Neural cell (in vitro differentiated cells): ENCODE data around the gene DPEP1.

Experiments used
- EZH2 ChIP-seq: fragments of 200-600, 300-800 bp; shearing (Covaris generic), sonication (generic); IDR thresholded peaks from 2 replicates; pipeline ENCODE4 v1.6.1; 2014; ENCODE audit warnings: antibody characterized with exemption, low read length, borderline replicate concordance, mild to moderate bottlenecking; ENCODE audit not compliant: insufficient read depth, poor library complexity, severe bottlenecking
- POLR2AphosphoS5 ChIP-seq: IDR thresholded peaks from 2 replicates; pipeline ENCODE4 v1.6.1; 2012
- RAD21 ChIP-seq: fragments of 450-650 bp; conservative IDR thresholded peaks from 2 replicates; pipeline ENCODE4 v1.6.1; 2014; ENCODE audit warnings: antibody characterized with exemption, mild to moderate bottlenecking, moderate library complexity
- TAF1 ChIP-seq: IDR thresholded peaks from 2 replicates; pipeline ENCODE4 v1.6.1; 2012; ENCODE audit warnings: low read depth
- TF ChIP-seq, protein P1 (sequence below): fragments of 450-650 bp; IDR thresholded peaks from 2 replicates; pipeline ENCODE4 v1.5.1; 2014; ENCODE audit warnings: antibody characterized with exemption, mild to moderate bottlenecking, moderate library complexity; ENCODE audit not compliant: poor library complexity, severe bottlenecking
- TF ChIP-seq, protein P2 (sequence below): IDR thresholded peaks from 2 replicates; pipeline ENCODE4 v1.6.1; 2012; ENCODE audit warnings: borderline replicate concordance

DNA sequence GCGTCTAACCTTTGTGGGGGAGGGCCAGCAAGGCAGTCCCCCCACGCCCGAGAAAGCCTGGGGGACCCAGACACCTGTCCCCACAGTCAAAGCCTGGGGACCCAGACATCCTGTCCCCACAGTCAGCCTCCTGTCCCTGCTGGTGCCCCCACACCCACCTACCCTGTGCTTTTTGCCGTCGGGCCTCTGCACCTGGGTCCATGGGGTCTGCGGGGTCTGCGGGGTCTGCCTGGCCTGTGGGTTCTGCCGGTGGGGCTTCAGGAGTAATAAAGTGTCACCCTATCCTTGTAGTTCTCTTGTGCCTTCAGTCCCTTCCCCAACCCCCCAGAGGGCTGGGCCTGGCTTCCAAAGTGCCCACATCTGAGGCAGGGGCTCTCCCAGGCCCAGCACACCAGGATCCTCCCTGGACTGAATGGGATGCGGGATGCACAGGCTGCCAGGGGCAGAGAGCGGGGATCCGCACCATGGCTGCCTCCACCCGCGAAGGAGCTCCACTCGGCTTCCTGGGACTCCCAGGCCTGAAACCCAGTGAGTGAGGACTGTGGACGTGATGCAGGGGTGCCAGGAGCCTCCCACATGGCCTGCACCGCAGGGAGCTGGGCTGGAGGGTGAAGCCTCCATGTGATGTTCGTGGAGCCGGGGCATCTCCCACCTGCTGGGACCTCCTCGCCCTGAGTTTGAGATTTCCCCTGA lies 16.3 kb upstream of the DPEP1 start:
- TF ChIP-seq, protein P1, sequence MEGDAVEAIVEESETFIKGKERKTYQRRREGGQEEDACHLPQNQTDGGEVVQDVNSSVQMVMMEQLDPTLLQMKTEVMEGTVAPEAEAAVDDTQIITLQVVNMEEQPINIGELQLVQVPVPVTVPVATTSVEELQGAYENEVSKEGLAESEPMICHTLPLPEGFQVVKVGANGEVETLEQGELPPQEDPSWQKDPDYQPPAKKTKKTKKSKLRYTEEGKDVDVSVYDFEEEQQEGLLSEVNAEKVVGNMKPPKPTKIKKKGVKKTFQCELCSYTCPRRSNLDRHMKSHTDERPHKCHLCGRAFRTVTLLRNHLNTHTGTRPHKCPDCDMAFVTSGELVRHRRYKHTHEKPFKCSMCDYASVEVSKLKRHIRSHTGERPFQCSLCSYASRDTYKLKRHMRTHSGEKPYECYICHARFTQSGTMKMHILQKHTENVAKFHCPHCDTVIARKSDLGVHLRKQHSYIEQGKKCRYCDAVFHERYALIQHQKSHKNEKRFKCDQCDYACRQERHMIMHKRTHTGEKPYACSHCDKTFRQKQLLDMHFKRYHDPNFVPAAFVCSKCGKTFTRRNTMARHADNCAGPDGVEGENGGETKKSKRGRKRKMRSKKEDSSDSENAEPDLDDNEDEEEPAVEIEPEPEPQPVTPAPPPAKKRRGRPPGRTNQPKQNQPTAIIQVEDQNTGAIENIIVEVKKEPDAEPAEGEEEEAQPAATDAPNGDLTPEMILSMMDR = no peak
- no peak for TF ChIP-seq TAF1
- TF ChIP-seq EZH2 = no peak
- no peak for TF ChIP-seq RAD21
- TF ChIP-seq, protein P2, sequence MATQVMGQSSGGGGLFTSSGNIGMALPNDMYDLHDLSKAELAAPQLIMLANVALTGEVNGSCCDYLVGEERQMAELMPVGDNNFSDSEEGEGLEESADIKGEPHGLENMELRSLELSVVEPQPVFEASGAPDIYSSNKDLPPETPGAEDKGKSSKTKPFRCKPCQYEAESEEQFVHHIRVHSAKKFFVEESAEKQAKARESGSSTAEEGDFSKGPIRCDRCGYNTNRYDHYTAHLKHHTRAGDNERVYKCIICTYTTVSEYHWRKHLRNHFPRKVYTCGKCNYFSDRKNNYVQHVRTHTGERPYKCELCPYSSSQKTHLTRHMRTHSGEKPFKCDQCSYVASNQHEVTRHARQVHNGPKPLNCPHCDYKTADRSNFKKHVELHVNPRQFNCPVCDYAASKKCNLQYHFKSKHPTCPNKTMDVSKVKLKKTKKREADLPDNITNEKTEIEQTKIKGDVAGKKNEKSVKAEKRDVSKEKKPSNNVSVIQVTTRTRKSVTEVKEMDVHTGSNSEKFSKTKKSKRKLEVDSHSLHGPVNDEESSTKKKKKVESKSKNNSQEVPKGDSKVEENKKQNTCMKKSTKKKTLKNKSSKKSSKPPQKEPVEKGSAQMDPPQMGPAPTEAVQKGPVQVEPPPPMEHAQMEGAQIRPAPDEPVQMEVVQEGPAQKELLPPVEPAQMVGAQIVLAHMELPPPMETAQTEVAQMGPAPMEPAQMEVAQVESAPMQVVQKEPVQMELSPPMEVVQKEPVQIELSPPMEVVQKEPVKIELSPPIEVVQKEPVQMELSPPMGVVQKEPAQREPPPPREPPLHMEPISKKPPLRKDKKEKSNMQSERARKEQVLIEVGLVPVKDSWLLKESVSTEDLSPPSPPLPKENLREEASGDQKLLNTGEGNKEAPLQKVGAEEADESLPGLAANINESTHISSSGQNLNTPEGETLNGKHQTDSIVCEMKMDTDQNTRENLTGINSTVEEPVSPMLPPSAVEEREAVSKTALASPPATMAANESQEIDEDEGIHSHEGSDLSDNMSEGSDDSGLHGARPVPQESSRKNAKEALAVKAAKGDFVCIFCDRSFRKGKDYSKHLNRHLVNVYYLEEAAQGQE = no peak
- TF ChIP-seq POLR2AphosphoS5 = no peak
